Astrocyte of the cerebellum (primary cell): ENCODE data around the gene TRIM24.

Source experiments
- DNase-seq: peaks from one replicate; pipeline ENCODE4 v3.0.0-alpha.2; 2011; ENCODE audit warnings: low read depth
- H3K4me3 ChIP-seq: 2 replicates; pipeline ENCODE4 v1.5.1; 2011; ENCODE audit warnings: mild to moderate bottlenecking, low read depth, low read length, moderate library complexity
- in situ Hi-C: cut with HindIII; loops from 2 replicates; pipeline ENCODE4 v1.10.0; 2017; ENCODE audit warnings: low sequenced_read_pairs
- TF ChIP-seq, protein P1 (sequence below): IDR thresholded peaks from 2 replicates; pipeline ENCODE4 v1.5.1; 2012; ENCODE audit warnings: low read length, low read depth, moderate library complexity, mild to moderate bottlenecking; ENCODE audit errors: missing control alignments

Gene TRIM24

DNA sequence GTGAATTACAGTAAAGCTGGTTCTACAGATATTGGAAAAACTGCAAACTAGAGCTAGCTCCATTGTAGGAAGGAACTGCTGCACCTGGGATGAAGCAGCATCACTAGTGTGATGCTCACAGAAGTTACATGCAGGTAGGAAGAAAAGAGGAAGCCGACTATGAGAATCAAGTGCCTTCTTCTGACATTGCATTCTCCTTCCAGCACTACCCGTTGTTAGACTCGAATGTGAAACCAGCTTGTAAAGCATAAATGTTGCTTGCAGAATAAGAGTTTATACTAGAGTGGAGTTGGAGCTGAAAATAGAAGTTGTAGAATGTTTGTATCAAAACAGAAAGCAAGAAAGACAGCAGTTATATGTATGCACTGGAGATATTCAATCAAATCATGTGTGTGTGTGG is 49.9 kb downstream of the TRIM24 start:
- TF ChIP-seq, protein P1, sequence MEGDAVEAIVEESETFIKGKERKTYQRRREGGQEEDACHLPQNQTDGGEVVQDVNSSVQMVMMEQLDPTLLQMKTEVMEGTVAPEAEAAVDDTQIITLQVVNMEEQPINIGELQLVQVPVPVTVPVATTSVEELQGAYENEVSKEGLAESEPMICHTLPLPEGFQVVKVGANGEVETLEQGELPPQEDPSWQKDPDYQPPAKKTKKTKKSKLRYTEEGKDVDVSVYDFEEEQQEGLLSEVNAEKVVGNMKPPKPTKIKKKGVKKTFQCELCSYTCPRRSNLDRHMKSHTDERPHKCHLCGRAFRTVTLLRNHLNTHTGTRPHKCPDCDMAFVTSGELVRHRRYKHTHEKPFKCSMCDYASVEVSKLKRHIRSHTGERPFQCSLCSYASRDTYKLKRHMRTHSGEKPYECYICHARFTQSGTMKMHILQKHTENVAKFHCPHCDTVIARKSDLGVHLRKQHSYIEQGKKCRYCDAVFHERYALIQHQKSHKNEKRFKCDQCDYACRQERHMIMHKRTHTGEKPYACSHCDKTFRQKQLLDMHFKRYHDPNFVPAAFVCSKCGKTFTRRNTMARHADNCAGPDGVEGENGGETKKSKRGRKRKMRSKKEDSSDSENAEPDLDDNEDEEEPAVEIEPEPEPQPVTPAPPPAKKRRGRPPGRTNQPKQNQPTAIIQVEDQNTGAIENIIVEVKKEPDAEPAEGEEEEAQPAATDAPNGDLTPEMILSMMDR = no peak
- in situ Hi-C loops = no loop called here
- no peak overlapping the region for H3K4me3 ChIP-seq
- DNase-seq = no peak

DNA sequence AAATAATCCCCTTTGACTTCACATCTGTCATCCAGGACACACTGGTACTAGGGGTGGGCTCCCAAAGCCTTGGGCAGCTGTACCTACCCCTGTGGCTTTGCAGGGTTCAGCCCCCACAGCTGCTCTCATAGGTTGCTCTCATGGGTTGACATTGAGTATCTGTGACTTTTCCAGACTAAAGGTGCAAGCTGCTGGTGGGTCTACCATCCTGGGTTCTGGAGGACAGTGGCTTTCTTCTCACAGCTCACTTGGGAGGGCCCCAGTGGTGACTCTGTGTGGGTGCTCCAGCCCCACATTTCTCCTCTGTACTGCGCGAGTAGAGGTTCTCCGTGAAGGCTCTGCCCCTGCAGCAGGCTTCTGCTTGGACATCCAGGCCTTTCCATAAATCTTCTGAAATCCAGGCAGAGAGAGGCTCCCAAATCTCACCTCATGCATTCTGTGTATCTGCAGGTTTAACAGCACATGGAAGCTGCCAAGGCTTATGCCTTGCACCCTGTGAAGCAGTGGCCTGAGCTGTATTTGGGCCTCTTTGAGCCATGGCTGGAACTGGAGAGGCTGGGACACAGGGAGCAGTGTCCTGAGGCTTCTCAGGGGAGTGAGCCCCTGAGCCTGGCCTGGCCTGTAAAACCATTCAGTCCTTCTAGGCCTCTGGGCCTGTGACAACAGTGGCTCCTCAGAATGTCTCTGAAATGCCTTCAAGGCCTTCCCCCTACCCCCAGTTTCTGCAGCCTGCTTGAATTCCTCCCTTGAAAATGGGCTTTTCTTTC is 52.2 kb downstream of the TRIM24 start:
- H3K4me3 ChIP-seq = no peak overlapping the region
- DNase-seq = no peak
- TF ChIP-seq, protein P1 = no peak
- in situ Hi-C loops = no loop called here

DNA sequence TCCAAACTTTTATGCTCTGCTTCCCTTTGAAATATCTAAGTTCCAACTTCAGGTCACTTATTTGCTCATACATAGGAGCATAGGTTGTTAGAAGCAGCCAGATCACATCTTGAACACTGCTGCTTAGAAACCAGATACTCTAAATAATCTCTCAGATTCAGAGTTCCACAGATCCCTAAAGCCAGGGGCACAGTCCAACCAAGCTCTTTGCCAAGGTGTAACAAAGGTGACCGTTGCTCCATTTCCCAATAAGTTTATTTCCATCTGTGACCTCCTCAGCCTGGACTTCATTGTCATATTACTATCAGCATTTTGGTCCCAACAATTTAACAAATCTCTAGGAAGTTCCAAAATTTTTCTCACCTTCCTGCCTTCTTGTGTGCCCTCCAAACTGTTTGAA is 52.8 kb downstream of the TRIM24 start:
- TF ChIP-seq, protein P1 = no peak
- no peak for DNase-seq
- no peak overlapping the region for H3K4me3 ChIP-seq
- in situ Hi-C loops = no loop called here

DNA sequence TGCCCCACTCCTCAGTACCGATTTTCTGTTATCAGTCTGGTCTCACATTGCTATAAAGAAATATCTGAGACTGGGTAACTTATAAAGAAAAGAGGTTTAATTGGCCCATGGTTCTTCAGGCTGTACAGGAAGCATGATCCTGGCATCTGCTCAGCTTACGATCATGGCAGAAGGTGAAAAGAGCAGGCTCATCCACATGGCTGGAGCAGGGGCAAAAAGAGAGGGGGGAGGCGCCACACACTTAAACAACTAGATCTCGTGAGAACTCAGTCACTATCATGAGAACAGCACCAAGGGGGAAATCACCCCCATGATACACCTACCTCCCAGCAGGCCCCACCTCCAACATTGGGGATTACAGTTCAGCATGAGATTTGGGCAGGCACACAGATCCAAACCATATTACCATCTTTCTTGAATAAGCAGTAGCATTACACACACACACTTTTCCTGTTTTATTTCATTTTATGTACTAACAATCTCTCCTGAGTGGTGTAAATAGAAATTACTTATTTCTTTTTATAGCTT is 53.3 kb downstream of the TRIM24 start:
- no peak overlapping the region for H3K4me3 ChIP-seq
- TF ChIP-seq, protein P1 = no peak
- in situ Hi-C loops = no loop called here
- DNase-seq = no peak

DNA sequence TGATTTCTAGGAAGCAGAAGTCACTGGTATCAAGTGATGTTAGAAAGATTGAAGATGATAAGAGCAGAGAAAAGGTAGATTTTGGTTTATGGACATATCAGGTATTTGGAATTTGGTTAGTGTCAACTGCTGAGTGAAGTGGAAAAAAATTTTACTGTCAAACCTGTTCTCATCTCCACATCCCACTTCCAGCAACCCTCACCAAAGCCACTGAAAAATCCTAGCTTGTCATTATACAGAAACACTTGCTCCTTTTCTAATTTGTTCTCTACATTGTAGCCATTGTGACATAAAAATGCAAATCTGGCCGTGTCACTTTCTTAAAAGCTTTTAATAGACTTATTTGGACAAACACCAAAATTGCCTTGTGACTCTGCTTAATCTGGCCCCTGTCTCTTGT is 54.0 kb downstream of the TRIM24 start:
- in situ Hi-C loops = no loop called here

DNA sequence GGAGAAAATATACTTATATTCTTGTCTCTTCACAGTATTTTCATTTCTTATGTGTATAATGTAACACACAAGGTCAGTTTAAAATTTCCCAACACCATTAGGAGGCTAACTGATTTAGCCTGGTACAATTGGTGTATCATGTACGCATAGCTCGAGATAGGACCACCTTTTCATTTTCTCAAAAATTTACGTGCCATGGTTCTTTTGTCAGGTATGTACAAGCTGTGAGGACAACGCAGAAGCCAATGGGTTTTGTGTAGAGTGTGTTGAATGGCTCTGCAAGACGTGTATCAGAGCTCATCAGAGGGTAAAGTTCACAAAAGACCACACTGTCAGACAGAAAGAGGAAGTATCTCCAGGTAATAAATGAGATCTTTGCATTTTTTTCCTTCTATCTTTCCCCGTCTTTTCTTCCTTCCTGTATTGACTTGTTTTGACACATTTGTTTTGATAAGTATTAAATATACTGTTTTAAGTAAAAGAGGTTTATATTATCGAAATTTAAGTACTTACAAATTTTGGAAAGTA is 55.0 kb downstream of the TRIM24 start:
- TF ChIP-seq, protein P1 = no peak
- H3K4me3 ChIP-seq = no peak overlapping the region
- in situ Hi-C loops = no loop called here
- DNase-seq = no peak

More for the DNA sequence above, 54.0 kb downstream of the TRIM24 start:
- H3K4me3 ChIP-seq = no peak overlapping the region
- TF ChIP-seq, protein P1 = no peak
- DNase-seq = no peak
